Stimulated activated CD4-positive, alpha-beta T cell treated with anti-CD3 and anti-CD28 coated beads, Interleukin-1b, Interleukin-23, amount 100 ng/mL, for 48 hours (primary cell): ENCODE measurements around the gene DNAJC11.
"Not testable (repeated sequence)": the region's sequence is repeated elsewhere in the genome, so short reads cannot be mapped to it uniquely, and the experiment has no call there.

ENCODE experiments used
- DNase-seq: peaks from one replicate; pipeline ENCODE4 v3.0.0-alpha.2; 2020

Gene DNAJC11, protein sequence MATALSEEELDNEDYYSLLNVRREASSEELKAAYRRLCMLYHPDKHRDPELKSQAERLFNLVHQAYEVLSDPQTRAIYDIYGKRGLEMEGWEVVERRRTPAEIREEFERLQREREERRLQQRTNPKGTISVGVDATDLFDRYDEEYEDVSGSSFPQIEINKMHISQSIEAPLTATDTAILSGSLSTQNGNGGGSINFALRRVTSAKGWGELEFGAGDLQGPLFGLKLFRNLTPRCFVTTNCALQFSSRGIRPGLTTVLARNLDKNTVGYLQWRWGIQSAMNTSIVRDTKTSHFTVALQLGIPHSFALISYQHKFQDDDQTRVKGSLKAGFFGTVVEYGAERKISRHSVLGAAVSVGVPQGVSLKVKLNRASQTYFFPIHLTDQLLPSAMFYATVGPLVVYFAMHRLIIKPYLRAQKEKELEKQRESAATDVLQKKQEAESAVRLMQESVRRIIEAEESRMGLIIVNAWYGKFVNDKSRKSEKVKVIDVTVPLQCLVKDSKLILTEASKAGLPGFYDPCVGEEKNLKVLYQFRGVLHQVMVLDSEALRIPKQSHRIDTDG

GRCh38 chr1:6701437-6702153, at the start of gene DNAJC11:
Gene DNAJC11, minus strand, starts transcription at chr1:6701816. Its CDS starts 16 bp downstream, at chr1:6701800.
- peak; percentile 91 for DNase-seq

GRCh38 chr1:6750490-6750889, 48.9 kb upstream of the DNAJC11 start:
- DNase-seq = no peak

DNA sequence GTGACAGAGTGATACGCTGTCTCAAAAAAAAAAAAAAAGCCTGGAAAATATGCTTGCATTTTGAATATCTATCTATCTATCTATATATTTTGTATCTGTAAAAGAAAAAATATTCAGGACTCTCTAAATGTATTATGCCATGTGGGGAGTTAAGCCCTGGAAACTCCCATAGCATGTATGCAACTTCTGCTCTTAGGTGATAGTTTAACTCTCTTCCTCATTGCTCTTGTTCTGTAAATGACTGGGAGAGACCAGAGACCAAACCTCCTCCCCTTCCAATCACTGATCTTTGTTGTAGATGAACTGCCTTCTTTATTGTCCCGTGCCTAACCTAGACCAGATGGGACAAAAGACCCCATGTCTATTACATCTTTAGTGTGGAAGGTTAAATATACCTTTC, 46.1 kb upstream of the DNAJC11 start:
- no peak for DNase-seq

- DNase-seq = peak; percentile 44
Observed at GRCh38 chr1:6745073-6745472, 43.5 kb upstream of the DNAJC11 start.

- DNase-seq = no peak
Observed at GRCh38 chr1:6743189-6744101, 41.8 kb upstream of the DNAJC11 start.

DNA sequence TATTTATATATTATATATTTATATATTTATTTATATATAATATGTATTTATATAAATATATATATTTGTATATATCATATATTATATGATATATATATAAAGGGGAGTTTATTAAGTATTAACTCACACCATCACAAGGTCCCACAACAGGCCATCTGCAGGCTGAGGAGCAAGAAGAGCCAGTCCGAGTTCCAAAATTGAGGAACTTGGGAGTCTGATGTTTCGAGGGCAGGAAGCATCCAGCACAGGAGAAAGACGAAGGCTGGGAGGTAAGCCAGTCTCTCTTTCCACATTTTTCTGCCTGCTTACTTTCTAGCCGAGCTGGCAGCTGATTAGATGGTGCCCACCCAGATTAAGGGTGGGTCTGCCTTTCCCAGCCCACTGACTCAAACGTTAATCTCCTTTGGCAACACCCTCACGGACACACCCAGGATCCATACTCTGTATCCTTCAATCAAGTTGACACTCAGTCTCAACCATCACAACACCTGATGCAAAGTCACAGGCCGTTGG, 41.1 kb upstream of the DNAJC11 start:
- not testable (repeated sequence) for DNase-seq

DNA sequence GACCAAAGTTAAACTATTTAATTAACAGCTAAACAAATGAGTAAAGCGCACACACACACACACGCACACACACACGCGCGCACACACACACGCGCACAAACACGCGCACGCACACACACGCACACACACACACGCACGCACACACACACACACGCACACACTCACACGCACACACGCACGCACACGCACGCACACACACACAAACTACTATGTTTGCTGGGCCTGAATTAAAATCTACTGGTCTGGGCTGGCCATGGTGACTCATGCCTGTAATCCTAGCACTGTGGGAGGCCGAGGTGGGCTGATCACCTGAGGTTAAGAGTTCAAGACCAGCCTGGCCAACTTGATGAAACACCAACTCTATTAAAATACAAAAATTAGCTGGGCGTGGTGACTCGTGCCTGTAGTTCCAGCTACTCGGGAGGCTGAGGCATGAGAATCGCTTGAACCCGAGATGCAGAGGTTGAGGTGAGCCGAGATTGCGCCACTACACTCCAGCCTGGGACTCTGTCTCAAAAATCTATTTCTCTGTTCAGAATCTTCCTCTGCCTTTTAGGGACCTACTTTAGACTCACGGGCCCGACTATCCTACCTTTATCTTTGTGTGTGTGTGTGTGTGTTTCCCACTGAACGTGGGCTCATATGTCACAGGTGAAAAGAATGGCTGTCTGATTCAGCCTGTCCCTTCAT, 37.5 kb upstream of the DNAJC11 start:
- no peak for DNase-seq

DNA sequence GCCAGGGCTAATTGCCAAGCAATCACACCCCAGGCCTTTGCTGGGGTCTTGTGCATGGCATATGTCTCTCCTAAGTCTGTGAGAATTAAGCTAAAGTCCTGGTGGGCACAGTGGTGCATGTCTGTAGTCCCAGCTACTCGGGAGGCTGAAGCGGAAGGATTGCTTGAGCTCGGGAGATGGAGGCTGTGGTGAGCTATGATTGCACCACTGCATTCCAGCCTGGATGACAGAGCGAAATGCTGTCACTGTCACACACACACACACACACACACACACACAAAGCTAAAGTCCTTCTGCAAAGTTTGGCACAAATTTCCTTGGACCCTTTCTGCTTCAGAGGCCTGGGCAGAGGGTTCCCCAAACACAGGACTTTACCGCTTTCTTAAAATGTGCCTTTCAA, 31.3 kb upstream of the DNAJC11 start:
- no peak for DNase-seq

DNA sequence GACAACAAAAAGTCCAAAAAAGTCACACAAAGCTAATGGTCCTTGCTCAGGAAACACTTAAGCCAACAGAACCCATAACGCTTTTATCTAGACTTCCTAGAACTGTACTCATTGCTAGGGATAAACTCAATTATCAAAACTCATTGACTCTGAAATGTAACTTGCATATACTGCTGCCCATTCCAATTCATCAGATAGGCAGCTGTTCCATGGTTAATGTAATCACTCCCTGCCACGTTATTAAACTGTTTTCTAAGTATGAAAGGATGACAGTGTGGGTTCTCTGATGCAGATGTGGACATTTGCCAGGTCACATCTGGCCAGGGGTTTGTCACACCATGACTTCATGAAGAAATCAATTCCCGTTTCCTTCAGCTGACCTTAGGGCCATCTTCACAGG, 30.3 kb upstream of the DNAJC11 start:
- no peak for DNase-seq

DNA sequence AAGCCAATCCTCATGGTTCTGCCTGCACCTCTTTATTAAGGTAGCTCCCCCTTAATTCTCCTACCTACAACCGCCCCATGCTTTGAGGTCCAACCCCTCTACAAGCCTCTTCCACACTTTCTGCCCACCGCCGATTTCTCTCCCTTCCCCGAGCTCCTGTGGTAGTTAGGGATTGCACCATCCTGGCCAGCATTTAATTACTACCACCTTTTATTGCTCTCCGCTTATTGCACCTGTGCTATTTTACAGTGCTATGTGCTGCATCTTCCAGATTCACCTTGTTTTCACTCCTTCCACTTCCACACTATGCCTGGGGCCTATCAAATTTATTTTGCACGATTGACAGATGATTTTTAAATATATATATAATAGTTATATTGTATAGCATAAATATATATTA, 29.3 kb upstream of the DNAJC11 start:
- no peak for DNase-seq

DNA sequence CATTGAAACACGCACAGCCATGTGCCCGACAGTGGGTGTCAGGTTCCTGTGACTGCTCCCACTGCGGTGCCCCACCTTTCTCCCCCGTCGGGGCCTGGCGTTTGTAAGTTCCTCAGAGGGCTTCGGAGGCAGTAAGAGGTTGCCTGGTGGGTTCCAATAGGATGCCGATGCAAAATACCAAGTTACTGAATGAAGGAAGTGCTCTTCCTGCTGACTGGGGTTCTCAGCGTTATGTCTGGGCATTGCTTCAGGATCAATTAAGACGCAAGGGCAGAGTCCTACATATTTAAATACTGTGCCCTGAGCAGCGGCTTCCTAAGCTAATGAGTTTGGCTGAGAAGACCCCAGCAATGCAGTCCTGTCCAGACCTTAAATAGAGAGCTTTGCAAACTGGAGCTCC, 28.9 kb upstream of the DNAJC11 start:
- no peak for DNase-seq

GRCh38 chr1:6727535-6727934, 25.9 kb upstream of the DNAJC11 start:
- DNase-seq = peak; percentile 52

DNA sequence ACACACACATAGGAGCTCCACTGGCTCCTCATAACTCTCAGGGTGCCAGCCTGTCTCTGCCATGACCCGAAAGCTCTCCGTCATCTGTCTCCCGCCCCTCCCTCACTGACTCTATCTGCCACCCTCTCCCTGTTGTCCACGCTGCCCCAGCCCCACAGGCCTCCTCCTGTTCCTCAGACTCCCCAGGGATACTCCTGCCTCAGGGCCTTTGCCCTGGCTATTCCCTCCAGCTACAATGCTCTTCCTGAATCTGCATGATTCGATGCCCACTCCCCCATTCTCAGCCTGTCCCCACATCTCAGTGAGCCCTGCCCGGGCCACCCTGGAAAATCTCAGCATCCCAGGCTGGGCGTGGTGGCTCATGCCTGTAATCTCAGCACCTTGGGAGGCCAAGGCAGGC, 24.6 kb upstream of the DNAJC11 start:
- no peak for DNase-seq

DNA sequence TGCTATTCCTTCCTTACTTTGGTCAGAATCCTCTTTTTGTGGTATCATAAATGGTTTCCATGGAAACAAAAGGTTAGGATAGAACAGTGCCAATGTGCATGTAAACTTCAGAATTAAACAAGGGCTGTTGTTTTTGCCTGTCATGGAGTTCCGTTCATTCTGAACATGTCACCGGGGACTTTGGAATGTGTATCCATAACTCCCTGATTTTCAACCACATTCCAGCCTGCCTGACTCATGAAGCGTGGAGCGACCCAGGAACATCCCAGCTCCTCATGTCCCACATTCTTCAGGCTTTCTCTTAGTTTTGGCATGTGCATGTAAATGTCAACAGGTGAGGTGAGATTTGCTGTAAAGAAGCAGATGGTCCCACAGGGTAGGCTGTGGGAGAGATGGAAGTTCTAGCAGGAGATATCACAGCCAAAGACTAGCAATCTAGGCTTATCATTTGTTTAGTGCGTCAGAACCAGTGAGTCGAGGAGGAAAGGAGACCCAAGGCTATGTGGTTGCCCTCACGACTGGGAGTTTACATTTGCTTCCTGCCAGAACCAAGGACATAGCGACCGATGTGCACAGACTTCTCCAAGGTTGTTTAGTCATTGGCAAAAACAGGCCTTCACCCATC, 23.0 kb upstream of the DNAJC11 start:
- DNase-seq = no peak

DNA sequence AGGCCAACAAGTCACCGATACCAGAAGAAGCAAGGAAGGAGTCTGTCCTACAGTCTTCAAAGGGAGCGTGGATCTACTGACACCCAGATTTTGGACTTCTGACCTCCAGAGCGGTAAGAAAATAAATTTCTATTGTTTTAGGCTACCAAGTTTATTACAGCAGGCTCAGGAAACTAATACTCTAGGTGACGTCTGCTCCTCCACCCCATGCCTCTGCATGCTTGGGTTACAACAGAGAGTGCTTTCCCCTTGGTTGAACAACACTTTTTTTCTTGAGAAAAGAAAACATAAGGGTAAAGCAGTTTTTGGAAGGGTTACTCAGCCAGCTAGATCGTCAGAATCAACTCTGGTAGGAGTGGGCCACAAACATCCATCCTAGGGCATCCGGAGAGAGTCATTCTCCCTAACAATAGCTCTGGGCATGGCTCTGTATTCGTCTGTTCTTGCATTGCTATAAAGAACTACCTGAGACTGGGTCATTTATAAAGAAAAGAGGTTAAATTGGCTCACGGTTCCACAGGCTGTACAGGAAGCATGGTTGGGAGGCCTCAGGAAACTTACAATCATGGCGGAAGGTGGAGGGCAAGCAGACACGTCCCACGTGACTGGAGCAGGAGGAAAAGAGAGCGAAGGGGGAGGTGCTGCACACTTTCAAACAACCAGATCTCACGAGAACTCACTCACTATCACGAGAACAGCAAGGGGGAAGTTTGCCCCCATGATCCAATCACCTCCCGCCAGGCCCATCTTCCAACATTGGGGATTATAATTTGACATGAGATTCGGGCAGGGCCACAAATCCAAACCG, 22.2 kb upstream of the DNAJC11 start:
- DNase-seq = no peak

GRCh38 chr1:6711174-6711573, 9.6 kb upstream of the DNAJC11 start:
- DNase-seq = no peak

DNA sequence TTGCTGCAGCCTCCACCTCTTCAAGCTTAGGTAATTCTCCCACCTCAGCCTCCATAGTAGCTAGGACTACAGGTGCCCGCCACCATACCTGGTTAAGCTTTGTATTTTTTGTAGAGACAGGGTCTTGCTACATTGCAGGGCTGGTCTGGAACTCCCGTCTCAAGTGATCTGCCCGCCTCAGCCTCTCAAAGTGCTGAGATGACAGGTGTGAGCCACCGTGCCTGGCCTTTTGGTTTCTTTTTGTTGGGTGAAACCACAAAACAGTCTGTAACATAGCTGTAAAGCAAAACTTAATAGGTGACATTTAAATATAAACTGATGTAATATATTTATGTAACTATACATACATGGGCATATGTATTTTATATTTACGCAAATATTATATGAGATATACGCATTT, 3.1 kb upstream of the DNAJC11 start:
- no peak for DNase-seq

DNA sequence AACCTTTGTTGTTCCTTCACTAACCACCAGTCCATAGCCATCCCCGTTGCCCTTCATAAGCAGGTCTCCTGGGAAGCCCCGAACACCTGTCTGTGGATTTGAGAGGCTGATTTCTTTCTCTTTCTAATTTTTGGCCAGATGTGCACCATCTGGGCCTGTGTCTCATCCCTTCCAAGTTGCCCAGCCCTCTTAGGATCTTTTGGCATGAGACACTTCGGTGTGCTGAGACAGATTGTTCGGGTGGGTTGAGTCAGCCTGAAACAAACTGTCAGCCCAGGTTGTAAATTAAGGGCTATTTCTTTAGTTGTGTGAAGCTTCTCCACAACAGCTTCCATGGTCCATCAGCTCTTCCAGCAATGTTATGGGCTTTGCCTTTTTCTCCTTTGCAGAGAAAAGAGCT, 1.4 kb upstream of the DNAJC11 start:
- DNase-seq = peak; percentile 4

DNA sequence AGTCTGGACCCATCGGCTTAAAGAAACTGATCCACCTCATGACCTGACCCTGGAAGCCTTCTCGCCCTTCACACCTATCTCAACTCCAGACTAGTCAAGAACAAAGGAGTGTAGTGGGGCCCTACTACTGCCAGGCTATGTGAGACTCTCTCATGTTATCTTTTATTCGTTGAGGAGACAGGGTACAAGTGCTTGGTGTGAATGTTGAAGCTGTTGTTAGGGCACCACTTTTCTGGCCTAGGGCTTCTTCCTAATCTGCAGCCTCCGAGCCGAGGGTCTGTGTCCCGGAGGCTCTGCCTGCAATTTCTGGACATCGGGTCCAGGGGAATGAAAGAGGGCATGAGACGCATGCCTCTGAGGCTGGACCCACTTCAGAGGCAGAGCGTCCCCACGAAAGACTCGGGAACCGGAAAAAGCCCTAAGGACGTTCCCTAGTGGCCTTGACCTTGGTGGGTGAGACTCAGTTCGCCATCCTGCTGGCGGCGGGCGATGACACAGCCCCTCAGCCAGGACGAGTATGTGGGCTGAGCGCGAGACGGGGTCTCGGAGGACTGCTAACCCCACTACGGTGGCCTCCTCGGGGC, 671 bp downstream of the DNAJC11 start:
- DNase-seq = no peak

DNA sequence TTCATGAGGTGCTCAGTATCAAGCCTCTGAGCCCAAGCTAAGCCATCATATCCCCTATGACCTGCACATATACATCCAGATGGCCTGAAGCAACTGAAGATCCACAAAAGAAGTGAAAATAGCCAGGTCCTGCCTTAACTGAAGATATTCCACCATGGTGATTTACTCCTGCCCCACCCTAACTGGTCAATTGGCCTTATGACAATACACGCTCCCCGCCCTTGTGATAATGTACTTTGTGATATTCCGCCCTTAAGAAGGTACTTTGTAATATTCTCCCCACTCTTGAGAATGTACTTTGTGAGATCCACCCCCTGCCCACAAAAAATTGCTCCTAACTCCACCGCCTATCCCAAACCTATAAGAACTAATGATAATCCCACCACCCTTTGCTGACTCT, 1.7 kb downstream of the DNAJC11 start:
- not testable (repeated sequence) for DNase-seq
